A549 (cell line): ENCODE measurements around the gene GCK.

Experiments
- CBX2 ChIP-seq: fragments of 200-600 bp; sonication (generic); IDR thresholded peaks from 2 replicates; pipeline ENCODE4 v1.6.1; 2016; ENCODE audit warnings: low read depth, mild to moderate bottlenecking, borderline replicate concordance
- CTCF ChIP-seq: fragments of >200 bp; sonication (Bioruptor Twin); formaldehyde crosslinking; IDR thresholded peaks from 3 replicates; pipeline ENCODE4 v1.5.1; 2016
- JUN ChIP-seq, 2 experiments: fragments of >200 bp; sonication (Bioruptor Twin); formaldehyde crosslinking; IDR thresholded peaks; 2 replicates in 1 of 2; 3 replicates in 1 of 2; pipeline ENCODE4 v1.6.1; 2016 to 2017
- NR3C1 ChIP-seq: fragments of >200 bp; sonication (Bioruptor Twin); formaldehyde crosslinking; IDR thresholded peaks from 3 replicates; pipeline ENCODE4 v1.6.1; 2017
- POLR2A ChIP-seq: IDR thresholded peaks from 2 replicates; pipeline ENCODE4 v1.6.1; 2012; ENCODE audit warnings: mild to moderate bottlenecking, low read length
- RAD21 ChIP-seq, 2 experiments: fragments of >200 bp in 1 of 2; sonication (Bioruptor Twin) in 1 of 2; formaldehyde crosslinking in 1 of 2; IDR thresholded peaks in 1 of 2; conservative IDR thresholded peaks in 1 of 2; 2 replicates in 1 of 2; 3 replicates in 1 of 2; pipeline ENCODE4 v1.6.1; 2012 to 2018; ENCODE audit warnings: inconsistent platforms in 1 of 2

DNA sequence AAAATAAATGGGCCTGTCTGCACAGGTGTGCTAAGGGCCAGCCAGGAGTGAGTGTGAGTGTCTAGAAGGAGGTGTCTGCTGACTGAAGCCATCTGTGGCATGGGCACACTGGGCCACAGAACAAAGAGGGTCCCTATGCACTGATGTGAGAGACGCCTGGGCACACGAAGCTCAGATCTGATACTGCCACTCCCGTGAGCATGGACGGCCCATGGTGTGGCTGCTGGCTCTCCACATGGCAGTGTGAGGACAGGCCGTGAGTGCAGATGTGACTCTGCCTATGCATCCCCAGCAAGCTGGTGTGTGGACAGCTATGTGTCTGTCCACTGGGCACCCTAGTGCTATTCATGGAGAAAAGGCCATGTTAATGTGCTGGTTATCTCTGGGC lies 35.3 kb downstream of the GCK start:
- TF ChIP-seq CTCF = no peak
- no peak for TF ChIP-seq JUN (IDR thresholded peaks at IDR 0.05)
- no peak for TF ChIP-seq NR3C1
- TF ChIP-seq RAD21 (conservative IDR thresholded peaks at IDR 0.05 in 1 of 2, IDR thresholded peaks at IDR 0.05 in 1 of 2) = no peak
- TF ChIP-seq POLR2A = no peak
- no peak for TF ChIP-seq CBX2
